ENCODE data around the gene MED9.
A peak's percentile ranks its signal among the peaks of the same experiment; 100 is the strongest.

MED9 gene

GRCh38 chr17:17491546-17491988, 14.8 kb downstream of the MED9 start:
- no peak for DNase-seq (ENCODE audit: low read depth in 2 of 2)

DNA sequence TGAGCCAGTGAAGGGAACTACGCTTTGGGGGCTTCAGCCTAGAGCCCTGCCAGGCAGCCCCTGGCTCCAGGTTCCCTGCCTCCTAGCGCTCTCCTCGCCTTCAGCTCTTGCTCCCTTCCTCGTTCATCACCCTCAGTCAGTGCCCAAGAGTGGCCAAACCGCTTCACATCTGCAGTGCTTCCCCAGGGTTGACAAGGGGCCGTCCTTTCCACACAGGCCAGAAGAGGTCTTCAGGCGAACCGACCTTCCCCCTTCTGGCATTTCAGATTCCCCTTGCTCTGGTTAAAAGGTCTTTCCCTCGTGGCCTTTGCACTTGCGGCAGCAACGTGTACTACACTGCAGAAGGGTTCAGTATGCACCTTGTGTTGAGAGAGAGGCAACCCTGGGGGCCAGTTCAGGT, 15.3 kb downstream of the MED9 start:
- DNase-seq (ENCODE audit: low read depth in 2 of 2) = no peak

DNA sequence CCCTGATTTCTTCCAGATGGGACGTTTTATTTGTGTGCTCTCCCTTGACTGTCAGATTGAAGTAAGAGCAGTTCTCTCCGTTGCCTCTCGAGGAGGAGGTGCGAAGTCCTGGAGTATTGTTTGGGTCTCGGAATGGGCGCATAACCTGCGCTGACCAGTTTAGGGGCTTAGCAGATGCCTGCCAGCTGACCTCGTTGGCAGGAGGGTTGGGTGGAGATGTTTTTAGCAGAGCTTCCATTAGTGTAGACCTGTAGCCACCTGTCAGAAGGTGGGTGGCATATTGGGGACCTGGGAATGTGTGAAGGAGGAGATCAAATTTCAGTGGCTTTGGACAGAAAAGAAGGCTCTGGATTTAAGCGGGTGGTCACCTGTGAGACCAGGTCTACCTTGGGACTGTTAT, 15.8 kb downstream of the MED9 start:
- no peak for DNase-seq (ENCODE audit: low read depth in 2 of 2)

DNA sequence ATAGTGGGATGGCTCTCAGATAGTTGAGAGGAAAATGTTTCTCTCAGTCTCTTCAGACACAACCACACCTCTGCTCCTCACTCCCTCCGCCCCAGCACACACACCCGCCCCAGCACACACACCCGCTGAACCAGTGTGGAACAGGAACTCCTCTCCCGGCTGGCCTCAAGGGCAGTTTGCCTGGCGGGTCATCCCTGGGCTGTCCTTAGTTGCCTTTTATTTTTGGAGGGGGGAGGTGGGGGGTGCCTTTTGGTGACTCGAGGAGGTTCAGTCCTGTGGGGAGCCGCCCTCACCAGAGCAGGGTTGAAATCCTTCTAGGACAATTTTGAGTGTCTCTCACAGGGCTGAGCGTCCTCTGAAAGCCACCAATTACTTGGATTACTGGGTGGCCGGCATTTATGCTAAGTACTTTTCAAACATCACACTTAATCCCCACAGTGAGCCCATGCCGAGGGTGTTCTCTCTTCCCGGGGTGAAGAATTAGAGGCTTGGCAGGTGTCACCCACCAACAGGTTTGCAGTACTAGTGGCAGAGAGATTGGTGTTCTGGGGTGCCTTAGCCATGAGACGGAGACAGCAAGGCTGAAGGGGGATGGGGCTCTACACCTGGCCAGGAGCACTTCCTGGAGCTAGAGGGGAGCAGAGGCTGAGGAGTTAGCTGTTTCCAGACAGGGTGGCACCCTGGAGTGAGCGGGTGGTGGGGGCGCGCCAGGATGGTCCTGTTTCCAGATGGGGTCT, 16.6 kb downstream of the MED9 start:
- DNase-seq (ENCODE audit: low read depth in 2 of 2) = no peak

- no peak for DNase-seq (ENCODE audit: low read depth in 2 of 2)
These were observed 17.2 kb downstream of the MED9 start for GRCh38 chr17:17493986-17494466.

- DNase-seq (ENCODE audit: low read depth in 2 of 2) = no peak
These were observed 17.7 kb downstream of the MED9 start for GRCh38 chr17:17494499-17494869.

DNA sequence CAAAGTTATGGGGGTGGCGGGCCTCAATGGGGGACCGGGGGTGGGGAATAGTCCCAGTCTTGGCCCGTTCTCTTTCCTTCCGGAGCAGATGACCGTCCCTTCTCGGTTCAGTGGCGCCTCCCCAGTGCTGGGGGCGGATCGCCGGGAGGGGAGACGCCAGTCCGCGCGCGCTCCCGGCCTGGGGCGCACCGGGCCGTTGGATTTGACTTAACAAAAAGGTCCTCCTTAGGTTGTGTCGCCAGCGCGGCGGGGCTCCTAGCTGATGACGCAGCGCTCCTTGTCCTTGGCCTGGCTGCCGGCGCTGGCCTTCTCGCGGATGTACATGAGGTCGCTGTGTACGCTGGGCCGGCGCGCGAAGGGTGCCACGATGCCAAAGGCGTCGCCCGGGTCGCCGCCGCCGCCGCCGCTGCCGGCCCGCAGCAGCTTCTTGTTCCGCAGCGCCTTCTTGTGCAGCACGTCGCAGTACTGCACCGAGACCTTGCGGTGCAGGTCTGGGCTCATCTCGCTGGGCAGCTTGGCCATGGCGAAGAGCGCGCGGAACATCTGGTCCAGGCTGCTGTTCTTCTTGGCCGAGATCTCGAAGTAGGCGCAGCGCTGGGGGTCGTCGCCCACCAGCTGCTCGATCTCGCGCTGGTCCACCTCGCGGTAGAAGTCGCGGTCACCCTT, 18.2 kb downstream of the MED9 start:
- no peak for DNase-seq (ENCODE audit: low read depth in 2 of 2)

GRCh38 chr17:17495536-17496188, 18.9 kb downstream of the MED9 start:
- no peak for DNase-seq (ENCODE audit: low read depth in 2 of 2)

DNA sequence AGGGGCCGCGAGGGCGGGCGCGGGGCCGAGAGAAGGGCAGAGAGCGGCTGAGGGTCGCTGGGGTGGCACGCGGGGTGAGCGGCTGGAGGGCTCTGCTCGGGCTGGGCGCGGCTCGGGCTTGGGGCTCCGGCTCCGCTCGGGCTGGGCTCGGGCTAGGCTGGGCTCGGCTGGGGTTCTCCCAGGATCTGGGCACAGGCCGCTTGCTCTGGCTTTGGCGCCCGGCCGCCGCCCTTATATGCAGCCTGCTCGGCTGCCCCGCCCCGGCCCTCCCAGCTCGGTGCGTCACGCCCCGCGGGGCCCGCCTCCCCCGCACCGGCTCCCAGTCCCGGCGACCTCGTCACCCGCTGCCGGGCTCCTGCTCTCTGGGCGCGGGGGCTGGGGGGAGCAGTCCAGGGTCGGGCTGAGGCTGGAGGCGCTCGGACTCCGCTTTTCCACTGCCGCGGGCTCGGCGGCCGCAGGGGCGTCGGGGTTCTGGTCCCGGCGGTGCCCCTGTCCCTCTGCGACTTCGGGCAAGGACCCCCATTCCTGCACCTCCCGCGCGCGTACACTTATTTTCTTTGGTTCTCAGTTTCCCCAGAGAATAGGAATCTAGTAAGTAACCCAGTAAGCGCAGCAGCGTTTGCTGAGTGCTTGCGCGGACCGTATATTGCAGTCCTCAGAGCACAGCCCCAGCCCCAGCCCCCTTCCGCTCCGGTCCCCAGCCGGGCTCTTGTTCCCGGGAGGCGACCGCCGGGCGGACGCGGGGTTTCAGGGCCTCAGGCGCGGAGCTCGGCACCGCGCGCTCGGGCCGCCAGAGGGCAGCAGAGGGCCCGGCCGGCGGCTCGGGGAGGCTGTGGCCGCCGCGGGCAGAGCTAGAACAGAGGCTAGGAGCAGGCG, 19.6 kb downstream of the MED9 start, which contains the start of gene RASD1:
RASD1 (minus strand) TSS at position 207 of the 876 bp plus-strand sequence. CDS start 214 bp downstream, outside the sequence.
- peak; percentile 44 to 45 for DNase-seq (ENCODE audit: low read depth in 2 of 2)

DNA sequence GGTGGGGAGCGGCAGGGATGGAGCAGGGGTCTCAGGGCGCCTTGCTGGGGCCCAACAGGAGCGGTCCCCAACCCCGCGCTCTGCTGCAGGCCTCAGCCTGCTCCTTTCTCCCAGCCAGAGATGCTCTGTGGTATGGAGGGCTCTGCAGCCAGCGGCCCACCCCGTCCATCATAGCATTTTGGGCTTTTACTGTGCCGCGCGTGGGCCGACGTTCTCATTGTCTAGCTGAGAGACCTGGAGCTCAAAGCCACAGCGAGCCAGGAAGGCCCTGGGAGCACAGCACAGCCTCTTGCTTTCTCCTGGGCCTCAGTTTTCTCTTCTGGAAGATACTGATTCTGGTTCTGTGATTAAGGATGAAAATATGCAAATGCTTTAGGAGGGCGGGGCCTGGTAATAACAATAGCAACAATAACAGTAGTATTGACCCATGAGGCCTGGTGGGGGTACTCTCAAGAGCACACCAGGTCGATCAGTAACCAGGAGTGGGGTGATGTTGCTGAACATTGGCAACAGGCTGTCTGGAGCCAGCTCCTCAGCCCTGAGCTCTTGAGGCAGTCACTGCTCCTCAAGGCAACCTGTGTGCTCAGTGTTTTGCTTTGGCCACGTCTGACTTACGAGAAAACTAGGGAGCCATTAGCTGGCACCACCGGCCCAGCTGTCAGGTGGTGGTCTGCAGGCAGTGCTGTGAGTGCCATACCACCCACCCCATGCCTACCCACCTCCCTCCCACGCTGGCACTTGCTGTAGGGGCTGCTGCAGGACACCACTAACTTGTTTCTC, 20.5 kb downstream of the MED9 start:
- DNase-seq (ENCODE audit: low read depth in 2 of 2) = no peak

- DNase-seq (ENCODE audit: low read depth in 2 of 2) = no peak
These were observed 21.2 kb downstream of the MED9 start for GRCh38 chr17:17497845-17498520.

GRCh38 chr17:17498606-17499301, 22.0 kb downstream of the MED9 start:
- no peak for DNase-seq (ENCODE audit: low read depth in 2 of 2)

GRCh38 chr17:17499402-17500145, 22.8 kb downstream of the MED9 start:
- DNase-seq (ENCODE audit: low read depth in 2 of 2) = no peak

GRCh38 chr17:17500999-17501605, 24.3 kb downstream of the MED9 start:
- no peak for DNase-seq (ENCODE audit: low read depth in 2 of 2)

GRCh38 chr17:17502741-17503565, 26.2 kb downstream of the MED9 start:
- DNase-seq (ENCODE audit: low read depth in 2 of 2) = no peak

- DNase-seq (ENCODE audit: low read depth in 2 of 2) = no peak
These were observed 26.8 kb downstream of the MED9 start for GRCh38 chr17:17503566-17504130.

Data from fibroblast of skin of left quadriceps (primary cell).